Daoy (cell line): ENCODE data around the gene EGFL8. TPM values are rescaled to one million over a fixed set of nuclear protein-coding genes. Genes with fewer than 3 reads are reported as not detected.
A peak's percentile ranks its signal among the peaks of the same experiment; 100 is the strongest.

ENCODE experiments used
- DNase-seq: peaks from one replicate; pipeline ENCODE4 v3.0.0-alpha.2; 2015; ENCODE audit warnings: low read depth
- total RNA-seq: library from RNA; depleted of rRNA; stranded (reverse); fragments of >200 nt; shearing (Covaris generic); gene quantifications from 2 replicates; pipeline ENCODE4 v1.2.3, GENCODE V29; 2014

EGFL8 gene
- total RNA-seq, 1 experiment from 2014 or later = 2.2 TPM

DNA sequence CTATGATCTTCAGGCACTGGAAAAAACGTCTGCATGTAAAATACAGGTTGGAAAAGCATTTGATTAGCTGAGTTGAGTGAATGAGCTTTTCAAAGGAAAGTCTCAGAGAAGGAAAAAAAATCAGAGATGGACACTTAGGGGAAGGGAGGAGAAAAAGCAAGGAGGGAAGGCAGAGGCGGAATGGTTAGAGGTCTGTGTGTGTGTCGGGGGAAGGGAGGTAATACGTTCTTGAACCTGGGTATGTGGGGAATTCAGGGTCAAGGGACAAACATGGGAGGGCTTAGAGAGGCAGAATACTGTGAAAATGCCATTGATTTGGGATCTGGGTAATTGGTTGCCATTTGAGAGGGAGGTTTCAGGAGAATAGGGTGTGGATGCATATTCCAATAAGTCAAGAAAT, 17.7 kb upstream of the EGFL8 start:
- no peak for DNase-seq

DNA sequence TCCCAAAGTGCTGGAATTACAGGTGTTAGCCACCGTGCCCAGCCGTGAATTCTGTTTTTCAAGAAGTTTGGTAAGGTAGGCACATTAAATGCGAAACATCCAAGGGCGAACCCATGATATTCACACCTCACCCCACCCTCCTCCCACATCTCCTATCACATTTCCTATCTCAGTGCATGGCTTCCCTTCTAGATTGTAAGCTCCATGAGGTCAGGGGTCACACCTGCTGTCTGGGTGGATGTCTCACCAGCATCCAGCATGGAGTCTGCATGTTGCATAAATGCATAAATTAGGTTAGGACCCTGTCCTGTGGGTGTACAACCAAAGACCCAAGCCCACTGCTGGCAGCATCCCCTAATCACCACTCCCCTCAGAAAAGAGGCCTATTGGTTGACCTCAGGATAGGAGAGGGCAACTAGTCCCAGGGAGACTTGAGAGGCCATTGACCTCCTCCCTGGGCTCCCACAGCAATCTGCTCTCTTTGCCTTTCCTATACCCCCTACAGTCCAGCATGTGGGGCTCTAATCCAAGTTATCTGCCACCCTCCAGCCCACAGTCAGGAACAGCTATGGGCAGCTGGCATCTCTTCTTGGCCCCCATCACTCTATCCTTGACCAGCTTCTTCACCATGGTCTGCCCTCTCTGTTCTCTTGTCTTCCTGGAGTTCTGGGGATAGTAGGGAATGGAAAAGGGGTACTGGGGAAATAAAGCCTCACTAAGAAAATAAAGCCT, 16.8 kb upstream of the EGFL8 start:
- no peak for DNase-seq

DNA sequence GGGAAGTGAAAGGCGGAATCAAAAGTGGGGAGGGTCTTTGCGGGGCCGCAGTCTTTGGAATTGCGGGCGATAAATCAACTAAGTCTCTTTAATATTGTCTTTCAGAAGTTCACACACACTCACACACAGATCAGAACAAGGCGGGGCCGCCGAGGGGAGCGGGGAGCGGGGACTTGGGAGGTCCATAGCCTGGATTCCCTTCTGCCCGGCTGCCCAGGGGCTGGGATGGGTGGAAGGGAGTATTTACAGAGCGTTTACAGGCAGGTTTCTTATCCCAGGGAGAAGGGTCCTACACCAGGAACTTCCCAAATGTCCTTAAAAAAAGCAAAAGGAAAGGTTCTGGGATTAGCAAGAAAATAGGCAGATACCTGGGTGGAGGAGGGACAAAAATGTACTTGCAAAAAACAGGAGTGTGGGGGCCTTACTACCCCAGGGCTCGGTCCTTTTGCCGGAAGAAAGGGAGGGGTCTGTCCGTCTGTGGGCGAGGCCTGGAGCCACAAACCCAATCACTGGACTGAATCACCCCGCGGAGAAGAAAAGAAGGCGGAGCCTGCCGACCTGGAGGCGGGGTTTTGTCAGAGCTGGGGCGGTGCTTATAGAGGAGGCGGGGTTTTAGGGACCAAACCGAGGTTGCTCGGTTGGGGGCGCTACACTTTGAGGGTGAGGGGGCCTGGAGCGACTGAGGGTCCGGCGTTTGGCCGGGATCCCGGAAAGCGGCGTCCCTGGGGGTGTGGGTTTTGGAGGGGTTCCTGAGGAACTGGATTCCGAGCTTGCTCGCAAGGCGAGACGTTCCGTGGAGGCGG, 15.9 kb upstream of the EGFL8 start:
- no peak for DNase-seq

DNA sequence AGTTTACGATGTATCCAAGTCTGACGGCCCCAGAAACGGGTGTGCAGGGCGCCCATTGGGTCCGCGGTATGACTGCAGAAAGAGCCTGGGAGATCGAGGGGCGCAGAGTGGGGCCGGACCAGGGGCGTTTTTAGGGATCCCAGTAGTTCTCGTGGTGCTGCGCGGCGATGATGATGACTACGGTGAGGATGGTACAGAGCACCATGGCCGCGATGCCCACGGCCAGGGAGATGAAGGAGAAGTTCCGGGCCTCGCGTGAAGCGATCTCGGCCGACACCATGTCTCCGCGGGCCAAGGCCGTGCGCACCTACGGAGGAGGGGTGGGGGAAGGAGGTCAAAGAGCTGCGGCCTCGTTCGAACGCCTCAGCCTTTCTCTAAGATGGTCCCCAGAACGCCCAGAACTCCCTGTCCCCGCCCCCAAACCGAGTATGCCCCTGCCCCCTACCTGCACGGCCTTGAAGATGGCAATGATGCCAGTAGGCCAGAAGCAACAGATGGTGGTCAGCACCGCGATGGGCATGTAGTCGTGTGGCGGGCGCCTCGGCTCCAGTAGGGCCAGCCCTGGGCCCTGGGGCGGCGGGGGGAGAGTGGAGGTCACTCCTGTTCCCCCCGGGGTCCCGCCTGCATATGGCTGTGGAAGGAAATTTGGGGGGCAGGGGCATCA, 15.2 kb upstream of the EGFL8 start:
- DNase-seq = no peak

DNA sequence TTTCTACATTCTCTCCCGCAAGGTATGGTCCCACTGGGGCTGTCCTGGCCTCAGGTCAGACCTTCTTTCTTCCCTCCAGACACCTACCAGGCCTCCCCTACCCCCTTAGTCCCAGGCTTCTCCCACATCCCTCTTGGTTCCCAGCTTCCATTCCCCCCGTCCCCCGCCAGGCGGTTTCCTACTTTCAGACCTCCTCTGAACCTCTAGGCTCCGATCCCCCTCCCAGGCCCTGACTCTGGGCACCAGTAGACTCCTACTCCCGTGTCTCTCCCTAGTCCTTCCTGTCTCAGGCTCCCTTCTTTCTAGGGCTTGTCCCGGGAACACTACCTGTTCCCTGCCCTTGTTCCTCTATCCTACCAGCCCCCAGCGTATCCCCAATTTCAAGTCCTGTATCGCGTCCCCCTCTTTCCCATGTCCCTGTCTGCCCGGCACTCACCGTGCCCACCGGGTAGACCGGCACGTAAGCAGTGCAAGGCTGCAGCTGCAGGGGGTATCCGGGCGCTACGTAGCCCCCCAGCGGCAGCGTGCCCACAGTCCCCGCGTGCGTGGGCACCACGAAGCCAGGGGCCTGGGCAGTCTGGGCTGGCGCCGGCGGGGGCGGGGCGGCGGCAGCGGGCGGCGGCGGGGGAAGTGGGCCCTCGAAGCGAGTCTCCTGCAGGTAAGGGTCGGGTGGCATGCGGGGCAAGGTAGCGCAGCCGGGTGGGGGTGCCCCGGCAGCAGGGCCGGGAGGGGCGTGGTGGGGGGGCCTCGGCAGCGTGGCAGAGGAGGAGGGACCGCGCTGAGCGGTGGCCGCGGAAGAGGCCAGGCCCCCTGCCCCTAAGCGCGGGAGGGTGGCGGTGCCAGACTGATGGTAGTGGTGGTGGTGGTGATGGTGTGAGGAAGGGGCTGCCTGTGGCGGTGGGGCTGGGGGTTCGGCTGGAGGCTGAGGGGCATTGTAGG, 14.2 kb upstream of the EGFL8 start:
- DNase-seq = no peak

DNA sequence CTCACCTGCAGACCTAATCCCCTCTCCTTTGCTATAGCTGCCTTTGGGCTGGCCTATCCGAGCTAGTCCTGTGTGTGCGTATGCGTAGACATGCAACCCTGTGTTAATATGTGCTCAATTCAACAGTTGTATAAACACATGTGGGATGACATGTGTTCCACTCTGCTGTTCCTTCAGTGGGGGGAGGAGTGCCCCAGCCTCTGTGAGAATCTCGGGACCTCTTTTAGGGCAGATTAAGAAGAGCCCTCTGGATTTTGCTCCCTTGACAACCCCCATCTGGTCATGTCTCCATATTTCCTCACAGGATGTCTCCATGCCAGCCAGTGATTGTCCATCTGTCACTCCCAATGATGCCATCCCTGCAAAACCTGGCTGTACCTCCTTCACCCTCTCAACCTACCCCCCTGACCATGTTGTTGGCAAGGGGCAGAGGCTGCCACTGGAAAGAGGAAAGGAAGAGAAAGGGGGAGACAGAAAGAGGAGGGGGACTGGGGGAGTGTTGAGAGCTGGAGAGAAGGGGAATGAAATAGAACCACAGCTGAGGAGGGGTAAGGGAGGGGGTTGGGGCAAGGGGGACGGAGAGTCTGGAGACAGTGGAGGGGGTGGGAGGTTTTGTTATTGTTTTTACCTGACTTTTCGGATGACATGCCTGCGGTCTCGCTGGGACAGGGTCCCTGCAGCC, 13.1 kb upstream of the EGFL8 start:
- no peak for DNase-seq

DNA sequence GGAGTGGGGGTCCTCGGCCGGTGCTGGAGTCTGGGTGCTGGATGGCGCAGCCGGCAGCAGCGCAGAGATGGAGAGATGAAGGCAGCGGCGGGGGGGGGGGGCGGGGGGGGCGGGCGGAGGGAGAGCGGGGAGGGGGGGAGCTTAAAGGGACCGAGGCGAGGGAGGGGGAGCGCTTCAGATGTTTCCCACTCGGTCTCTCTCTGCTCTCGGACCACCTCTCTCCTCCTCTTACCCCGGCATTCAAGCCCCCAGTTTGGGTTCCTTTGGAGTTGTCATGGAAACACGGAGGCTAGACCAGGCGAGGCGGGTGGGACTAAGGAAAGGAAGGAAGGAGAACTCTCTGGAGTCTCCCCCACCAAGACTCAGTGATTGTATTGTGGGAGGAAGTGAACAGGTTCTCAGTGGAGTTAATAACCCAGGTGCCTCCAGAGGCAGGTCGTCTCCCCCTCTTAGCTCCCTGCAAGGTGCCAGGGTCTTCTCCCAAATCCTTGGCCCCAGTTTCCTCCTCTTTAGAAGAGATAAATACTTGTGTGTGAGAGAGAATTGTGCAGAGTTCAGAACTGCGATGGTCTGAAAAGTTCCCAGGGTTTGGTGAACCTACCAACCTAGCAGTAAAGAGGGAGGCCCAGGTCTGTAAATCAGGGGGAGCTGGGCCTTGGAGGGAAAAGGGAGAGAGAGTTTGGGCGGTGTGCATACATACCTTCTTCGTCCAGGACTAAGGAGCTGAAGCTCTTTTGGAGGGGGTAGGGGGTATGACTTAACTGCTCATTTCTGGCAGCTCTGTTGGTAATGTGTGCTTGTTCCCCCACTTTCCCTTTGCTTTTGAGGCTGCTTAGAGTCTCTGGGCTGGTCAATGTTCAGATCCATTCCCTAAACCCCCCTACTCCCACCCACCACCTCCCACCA, 12.3 kb upstream of the EGFL8 start, which contains the start of gene PRRT1:
Gene PRRT1 (minus strand): TSS at position 77 of the 906 bp plus-strand sequence. CDS start 112 bp downstream, outside the sequence.
- DNase-seq = no peak

DNA sequence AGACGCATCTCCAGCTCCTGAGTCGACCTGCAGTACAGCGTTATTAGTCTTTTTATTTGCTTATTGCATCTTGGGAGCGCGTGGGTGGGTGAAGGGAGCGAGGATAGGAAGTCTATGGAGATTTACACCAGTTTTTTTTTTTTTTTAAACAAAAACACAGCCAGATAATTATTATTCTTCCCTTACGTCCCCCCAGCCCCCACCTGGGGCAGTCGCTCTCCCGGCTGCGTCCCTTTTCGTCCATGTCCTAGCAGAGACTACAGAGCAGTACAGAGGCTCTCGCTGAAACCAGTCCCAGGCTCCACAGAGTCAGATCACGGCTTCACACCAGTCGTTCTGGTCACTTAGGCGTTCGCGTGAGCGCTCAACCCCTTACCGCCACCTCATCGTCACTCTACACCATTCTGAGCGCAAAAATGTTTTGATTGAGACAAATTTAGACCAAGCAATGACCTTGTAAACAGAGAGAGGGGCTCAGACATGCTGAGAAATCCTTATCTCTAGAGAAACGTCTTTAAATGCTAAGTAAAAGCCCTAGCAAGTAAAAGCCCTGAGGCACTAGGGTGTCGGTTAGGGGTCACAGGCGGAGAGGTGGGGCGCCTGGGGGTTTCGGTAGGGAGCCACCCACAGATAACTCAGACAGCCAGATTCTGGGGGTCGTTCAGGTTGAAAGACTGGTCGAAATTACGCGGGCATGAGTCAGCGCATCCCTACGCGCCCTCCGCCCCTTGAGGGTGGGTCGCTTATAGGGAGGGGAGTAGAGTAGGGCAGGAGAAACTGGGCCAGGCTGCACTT, 11.4 kb upstream of the EGFL8 start:
- DNase-seq = peak; percentile 76

DNA sequence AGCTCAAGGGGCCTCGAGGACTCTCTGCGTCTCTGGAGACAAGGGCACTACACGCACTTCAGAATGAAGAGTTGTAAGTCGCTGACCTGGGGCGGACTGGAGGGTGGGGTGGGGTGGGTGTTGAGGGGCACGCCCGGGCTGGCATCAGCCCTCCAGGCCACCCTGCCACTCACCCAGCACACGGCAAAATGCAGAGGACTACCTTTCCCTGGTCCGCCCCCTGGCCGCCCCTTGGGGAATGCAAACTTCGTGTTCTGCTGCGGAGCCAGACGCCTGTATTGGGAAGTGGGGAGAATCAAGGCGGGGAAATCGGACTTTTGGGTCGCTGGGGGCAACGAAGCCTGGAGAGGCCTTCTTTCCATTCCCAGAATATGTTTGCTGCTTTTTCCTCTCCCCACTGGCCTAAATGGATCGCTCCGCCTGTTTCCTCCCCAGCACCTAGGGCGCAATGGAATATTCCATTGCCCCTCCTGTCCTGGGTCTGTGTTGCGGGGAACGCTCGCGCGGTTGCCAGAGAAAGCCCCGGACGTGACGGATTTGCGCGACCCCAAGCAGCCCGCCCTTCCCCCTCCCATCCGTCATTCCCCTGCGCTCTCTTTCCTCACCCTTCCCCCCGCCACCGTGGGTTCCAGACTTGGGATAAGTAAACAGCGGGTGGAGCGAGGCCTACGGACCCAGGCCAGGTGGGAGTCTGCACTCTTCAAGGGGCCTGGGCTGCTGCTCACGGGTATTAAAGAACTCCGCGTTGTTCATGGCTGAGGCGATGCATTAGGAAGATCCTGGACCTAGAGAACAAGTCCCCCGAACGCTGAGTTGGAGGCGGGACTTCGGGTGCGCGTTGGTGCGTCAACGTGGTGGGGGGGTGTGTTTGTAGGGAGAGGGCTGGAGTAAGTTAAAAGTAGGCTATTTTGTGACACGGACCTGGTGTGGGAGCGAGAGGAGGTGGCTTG, 10.6 kb upstream of the EGFL8 start, which contains the start of gene PPT2:
Gene PPT2 (plus strand): TSS at position 578 of the 950 bp plus-strand sequence. CDS start 454 bp downstream, outside the sequence.
- DNase-seq = peak; percentile 93

DNA sequence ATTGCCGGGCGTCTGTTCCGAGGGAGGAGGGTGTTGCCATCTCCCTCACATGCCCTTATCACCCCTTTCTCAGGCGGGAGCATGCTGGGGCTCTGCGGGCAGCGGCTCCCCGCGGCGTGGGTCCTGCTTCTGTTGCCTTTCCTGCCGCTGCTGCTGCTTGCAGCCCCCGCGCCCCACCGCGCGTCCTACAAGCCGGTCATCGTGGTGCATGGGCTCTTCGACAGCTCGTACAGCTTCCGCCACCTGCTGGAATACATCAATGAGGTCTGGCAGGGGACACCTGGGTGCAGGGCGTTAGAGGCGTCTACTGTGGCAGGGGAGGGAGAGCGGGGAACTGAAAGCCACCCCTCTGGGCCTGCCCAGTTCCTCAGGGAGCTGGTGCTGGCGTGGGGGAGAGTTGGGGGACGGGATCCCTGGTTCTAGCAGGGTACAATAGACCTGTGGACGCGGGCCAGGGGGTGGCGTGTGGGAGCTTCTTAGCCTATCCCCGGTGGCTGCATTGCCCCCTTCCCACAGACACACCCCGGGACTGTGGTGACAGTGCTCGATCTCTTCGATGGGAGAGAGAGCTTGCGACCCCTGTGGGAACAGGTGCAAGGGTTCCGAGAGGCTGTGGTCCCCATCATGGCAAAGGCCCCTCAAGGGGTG, 9.8 kb upstream of the EGFL8 start:
- DNase-seq = peak; percentile 75

DNA sequence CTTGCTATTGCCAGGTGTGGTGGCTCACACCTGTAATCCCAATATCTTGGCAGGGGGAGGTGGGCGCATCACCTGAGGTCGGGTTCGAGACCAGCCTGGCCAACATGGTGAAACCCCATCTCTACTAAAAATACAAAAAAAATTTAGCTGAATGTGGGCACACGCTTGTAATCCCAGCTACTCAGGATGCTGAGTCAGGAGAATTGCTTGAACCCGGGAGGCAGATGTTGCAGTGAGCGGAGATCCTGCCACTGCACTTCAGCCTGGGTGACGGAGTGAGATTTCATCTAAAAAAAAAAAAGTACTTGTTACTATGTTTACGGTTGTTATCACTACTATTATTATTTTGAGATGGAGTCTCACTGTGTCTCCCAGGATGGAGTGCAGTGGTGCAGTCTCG, 7.5 kb upstream of the EGFL8 start:
- DNase-seq = no peak

DNA sequence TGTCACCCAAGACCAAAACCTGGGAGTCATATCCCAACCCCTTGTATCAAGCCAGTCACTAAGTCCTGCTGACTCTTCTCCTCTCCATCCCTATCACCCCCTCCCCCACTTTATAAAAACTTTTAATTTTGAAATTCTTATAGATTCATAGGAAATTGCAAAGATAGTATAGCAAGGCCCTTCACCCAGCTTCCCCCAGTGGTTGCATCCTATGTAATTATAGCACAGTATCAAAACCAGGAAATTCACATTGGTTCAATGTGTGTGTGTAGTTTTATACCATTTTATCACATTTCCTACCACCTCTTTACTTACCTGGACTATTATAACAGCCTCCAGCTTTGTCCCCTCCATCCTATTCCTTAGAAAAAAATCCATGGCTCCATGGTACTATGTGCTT, 6.3 kb upstream of the EGFL8 start:
- no peak for DNase-seq

DNA sequence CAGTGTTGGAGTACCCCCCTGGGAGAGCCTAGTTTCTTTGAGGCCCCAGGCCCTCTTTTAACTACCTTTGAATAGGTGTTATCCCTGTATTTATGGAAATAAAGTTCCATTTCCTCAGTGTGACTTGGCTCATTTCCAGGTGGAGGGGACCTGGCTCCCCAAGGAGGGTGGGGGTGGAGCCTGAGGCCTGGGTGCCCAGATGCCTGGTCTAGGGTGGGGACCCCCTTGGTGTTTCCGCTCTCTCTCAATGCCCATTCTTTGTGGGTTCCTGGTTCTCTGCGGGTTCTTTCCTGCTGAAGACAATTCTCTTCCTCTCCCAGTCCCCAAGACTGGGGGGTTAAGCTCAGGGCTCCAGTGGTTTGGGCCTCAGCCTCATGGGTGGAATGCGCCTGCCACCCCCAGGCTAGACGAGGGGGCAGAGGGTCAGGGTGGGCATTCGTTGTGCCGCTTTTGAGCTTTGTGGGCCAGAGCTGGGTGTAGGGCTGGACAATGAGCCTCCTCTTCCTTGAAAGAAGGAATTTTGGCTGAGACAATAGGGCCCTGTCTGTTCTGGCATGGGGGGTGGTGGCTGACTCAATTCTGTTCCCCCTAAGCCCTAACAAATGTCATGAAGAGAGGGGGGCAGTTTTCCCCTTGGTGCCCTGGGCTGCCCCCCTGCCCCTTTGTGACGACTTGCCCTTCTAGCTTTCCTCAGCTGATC, 686 bp upstream of the EGFL8 start:
- DNase-seq = no peak

DNA sequence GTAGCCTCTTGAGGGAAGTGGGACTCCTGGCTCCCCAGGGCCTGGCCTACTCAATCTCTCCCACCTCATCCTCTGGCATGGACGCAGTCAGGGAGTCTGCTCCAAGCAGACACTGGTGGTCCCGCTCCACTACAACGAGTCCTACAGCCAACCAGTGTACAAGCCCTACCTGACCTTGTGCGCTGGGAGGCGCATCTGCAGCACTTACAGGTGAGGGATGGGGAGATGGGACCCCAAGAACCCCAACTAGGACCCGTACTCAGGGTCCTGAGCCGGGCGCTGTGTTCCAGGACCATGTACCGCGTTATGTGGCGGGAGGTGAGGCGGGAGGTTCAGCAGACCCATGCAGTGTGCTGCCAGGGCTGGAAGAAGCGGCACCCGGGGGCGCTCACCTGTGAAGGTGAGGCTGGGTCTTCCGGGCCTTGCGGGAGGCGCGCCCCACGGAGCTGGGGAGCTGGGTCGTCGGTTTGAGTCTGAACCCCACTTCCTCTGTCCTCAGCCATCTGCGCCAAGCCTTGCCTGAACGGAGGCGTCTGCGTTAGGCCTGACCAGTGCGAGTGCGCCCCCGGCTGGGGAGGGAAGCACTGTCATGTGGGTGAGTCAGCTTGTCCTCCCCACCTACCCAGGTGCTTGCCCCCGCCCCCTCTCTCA, 2.1 kb downstream of the EGFL8 start:
- no peak for DNase-seq

DNA sequence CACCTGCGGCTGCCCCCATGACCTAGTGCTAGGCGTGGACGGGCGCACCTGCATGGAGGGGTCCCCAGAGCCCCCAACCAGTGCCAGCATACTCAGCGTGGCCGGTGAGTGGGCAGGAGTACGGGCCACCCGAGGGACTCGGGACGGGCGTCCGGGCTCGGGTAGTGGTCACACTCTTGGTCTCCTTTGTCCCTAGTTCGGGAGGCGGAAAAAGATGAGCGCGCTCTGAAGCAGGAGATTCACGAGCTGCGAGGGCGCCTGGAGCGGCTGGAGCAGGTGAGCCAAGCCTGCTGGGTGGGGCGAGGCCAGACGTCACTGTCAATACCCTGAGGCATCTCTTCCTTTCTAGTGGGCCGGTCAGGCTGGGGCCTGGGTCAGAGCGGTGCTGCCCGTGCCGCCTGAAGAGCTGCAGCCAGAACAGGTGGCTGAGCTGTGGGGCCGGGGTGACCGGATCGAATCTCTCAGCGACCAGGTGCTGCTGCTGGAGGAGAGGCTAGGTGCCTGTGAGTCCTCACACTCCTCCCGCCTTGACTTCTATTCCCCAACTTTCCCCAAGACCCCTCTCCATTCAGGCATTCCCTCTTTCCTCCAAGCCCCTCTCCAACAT, 2.9 kb downstream of the EGFL8 start:
- DNase-seq = no peak
